Fibroblast of the aortic adventitia (primary cell): ENCODE results near the gene GUCY1A2. TPM values are rescaled to one million over a fixed set of nuclear protein-coding genes. Genes with fewer than 3 reads are reported as not detected.
"Not testable (repeated sequence)": the region's sequence is repeated elsewhere in the genome, so short reads cannot be mapped to it uniquely, and the experiment has no call there.

Source experiments
- DNase-seq: peaks from one replicate; pipeline ENCODE4 v3.0.0-alpha.2; 2010; ENCODE audit warnings: low read depth
- H3K4me3 ChIP-seq: 2 replicates; pipeline ENCODE4 v1.5.1; 2011; ENCODE audit warnings: low read depth, mild to moderate bottlenecking, control low read depth, low read length, moderate library complexity
- total RNA-seq: library from RNA; depleted of rRNA; stranded (reverse); fragments of >200 nt; gene quantifications from 2 replicates; pipeline ENCODE4 v1.2.3, GENCODE V29; 2012; ENCODE audit warnings: low replicate concordance
- TF ChIP-seq, protein P1 (sequence below): IDR thresholded peaks from 2 replicates; pipeline ENCODE4 v1.5.1; 2011; ENCODE audit warnings: mild to moderate bottlenecking, low read length, control low read depth, inconsistent platforms; ENCODE audit not compliant: insufficient read depth

The GUCY1A2 gene, protein sequence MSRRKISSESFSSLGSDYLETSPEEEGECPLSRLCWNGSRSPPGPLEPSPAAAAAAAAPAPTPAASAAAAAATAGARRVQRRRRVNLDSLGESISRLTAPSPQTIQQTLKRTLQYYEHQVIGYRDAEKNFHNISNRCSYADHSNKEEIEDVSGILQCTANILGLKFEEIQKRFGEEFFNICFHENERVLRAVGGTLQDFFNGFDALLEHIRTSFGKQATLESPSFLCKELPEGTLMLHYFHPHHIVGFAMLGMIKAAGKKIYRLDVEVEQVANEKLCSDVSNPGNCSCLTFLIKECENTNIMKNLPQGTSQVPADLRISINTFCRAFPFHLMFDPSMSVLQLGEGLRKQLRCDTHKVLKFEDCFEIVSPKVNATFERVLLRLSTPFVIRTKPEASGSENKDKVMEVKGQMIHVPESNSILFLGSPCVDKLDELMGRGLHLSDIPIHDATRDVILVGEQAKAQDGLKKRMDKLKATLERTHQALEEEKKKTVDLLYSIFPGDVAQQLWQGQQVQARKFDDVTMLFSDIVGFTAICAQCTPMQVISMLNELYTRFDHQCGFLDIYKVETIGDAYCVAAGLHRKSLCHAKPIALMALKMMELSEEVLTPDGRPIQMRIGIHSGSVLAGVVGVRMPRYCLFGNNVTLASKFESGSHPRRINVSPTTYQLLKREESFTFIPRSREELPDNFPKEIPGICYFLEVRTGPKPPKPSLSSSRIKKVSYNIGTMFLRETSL
- total RNA-seq, result 1.1 and 1.6 TPM in 2 replicates

DNA sequence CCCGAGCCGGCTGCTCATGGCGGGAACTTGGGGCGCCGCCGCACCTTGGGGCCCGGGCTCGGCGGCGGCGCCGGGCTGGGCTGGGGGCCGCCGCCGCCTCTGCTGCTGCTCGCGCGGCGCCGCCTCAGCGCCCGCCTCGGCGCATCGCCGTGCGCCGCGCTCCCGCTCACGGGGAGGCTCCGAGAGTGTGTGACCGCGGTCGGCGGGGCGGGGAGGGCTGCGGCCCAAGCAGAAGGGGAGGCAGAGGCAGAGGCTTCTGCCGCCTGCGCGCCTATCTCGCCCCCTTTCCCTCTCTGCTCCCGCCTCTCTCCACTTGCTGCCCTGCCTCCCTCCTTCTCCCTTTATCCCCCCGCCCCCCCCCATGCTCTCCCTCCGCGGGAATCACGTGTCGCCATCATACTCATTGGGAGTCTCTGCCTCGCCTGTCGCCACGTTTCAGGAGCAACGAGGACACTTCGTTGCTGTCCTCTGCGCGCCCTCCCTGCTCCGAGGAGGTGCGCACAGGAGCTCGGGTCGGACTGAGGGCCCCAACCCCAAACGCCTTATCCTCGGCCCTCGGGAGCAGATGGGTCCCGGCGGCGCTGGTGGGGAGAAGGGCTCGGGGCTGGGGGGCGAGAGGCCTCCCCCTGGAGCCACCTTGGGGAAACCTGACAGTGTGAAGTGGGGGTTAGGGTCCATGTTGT lies at the start of gene GUCY1A2:
TSS of gene GUCY1A2 (minus strand) at position 258 of the 683 bp plus-strand sequence. CDS start 421 bp downstream, outside the sequence.
- peak within 1 kb of the TSS; percentile 60 for H3K4me3 ChIP-seq
- no peak for DNase-seq
- TF ChIP-seq, protein P1, sequence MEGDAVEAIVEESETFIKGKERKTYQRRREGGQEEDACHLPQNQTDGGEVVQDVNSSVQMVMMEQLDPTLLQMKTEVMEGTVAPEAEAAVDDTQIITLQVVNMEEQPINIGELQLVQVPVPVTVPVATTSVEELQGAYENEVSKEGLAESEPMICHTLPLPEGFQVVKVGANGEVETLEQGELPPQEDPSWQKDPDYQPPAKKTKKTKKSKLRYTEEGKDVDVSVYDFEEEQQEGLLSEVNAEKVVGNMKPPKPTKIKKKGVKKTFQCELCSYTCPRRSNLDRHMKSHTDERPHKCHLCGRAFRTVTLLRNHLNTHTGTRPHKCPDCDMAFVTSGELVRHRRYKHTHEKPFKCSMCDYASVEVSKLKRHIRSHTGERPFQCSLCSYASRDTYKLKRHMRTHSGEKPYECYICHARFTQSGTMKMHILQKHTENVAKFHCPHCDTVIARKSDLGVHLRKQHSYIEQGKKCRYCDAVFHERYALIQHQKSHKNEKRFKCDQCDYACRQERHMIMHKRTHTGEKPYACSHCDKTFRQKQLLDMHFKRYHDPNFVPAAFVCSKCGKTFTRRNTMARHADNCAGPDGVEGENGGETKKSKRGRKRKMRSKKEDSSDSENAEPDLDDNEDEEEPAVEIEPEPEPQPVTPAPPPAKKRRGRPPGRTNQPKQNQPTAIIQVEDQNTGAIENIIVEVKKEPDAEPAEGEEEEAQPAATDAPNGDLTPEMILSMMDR, result no peak

DNA sequence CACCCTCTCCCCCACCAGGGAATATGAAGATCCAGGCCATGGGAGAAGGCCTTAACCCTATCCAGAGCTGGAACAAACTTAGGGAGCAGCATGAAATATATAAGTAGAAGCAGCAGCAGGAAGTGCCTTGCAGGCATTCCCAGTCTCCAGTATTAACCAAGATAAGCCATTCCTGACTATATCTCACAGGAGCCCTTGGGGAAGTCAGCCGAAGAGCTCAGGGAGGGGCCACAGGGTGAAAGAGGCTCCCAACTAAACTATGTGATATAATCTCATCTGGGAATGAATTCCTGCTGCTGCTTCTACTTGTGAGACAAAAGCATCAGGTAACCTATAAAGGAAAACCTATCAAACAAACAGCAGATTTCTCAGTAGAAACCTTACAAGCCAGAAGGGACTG lies 36.1 kb upstream of the GUCY1A2 start:
- no peak for DNase-seq
- TF ChIP-seq, protein P1, result no peak
- no peak overlapping the region for H3K4me3 ChIP-seq

DNA sequence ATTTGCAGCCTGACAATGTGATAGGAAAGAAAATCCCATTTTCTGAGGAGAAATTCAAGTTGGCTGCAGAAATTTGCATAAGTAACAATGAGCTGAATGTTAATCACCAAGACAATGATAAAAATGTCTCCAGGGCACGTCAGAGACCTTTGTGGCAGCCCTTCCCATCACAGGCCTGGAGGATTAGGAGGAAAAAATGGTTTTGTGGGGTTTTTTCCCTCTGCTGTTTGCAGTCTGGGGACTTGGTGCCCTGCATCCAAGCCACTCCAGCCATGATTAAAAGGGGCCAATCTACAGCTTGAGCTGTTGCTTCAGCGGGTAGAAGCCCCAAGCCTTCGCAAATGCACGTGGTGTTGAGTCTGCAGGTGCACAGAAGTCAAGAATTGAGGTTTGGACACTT lies 33.1 kb upstream of the GUCY1A2 start:
- not testable (repeated sequence) for DNase-seq, H3K4me3 ChIP-seq

DNA sequence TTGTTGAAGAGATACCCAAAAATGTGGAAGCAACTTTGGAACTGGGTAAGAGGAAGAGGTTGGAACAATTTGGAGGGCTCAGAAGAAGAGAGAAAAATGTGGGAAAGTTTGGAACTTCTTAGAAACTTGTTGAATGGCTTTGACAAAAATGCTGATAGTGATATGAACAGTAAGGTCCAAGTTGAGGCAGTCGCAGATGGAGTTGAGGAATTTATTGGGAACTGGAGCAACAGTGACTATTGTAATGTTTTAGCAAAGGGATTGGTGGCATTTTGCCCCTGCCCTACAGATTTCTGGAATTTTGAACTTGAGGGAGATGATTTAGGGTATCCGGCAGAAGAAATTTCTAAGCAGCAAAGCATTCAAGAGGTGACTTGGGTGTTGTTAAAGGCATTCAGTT lies 32.6 kb upstream of the GUCY1A2 start:
- H3K4me3 ChIP-seq, result not testable (repeated sequence)

DNA sequence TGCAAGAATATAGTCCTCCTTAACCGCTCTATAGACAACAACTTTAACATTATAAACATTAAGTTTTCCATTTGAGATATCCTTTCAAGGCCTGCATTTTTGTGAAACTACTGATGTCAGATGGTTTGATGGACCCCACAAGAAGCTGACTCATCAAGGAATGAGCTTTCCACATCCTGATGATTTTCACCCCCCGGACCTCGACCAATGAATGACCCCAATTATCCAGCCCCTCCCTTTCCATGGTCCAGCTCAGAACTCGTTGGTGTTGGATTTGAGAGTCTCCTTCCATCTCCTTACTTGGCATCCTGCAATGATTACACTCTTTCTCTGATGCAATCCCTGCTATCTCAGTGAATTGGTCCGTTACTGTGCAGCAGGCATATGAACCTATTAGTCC lies 31.8 kb upstream of the GUCY1A2 start:
- TF ChIP-seq, protein P1, result no peak
- H3K4me3 ChIP-seq, result no peak overlapping the region
- DNase-seq, result peak; percentile 5

More for the DNA sequence above, 32.6 kb upstream of the GUCY1A2 start:
- not testable (repeated sequence) for DNase-seq

DNA sequence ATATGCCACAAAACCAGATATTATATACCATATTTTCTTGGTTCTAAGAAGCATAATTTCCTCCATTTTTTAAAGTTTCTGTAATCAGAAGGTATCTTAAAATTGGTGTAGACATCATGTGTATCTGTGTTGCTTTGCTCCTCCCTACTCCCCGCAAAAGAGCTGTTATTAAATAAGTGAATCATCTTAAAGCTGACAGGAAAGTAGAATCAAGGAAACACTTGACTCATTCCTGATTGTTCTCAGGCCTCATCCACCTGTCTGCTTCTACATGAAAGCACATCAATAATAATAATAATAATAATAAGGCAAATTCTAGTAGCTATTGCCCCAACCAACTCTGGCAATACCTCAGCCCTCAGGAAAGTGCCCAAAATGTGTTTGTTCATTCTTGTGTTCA lies 26.2 kb upstream of the GUCY1A2 start:
- DNase-seq, result no peak
- no peak overlapping the region for H3K4me3 ChIP-seq
- TF ChIP-seq, protein P1, result no peak

DNA sequence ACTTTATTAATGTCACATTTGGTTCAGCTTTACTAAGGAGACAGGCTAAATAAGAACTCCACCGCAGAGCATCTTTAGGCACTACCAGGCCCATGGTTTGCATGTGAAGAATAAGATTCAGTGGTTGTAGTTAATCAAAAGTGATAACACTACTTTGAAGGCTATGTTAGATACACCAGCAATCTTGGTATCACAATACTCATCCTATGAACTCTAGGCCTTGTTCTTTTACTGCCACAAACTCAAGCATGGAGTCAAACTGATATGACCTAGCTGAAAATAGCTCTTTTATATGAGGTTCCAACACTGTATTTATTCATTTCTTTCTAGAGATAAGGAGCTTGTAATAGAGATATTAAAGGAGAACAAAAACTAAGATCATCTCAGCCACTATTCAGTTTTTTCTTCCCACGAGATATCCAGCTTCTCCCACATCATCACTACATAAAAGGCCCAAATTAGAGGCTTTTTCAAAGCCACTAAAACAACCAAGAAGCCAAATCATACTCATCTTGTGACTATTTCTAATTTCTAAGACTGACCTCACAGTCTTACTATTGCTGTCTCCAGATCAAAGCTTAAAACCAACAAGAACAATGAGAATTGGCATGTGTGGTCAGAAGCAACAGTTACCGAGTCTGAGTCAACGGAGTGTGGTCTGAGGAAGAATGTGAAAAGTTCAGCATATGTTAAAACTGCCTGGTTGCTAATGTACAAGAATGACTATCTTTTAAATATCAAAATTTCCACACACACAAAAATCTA lies 25.1 kb upstream of the GUCY1A2 start:
- H3K4me3 ChIP-seq, result no peak overlapping the region
- TF ChIP-seq, protein P1, result no peak
- peak; percentile 95 for DNase-seq
